Measurements from ENCODE around the gene ZNF608.

DNA sequence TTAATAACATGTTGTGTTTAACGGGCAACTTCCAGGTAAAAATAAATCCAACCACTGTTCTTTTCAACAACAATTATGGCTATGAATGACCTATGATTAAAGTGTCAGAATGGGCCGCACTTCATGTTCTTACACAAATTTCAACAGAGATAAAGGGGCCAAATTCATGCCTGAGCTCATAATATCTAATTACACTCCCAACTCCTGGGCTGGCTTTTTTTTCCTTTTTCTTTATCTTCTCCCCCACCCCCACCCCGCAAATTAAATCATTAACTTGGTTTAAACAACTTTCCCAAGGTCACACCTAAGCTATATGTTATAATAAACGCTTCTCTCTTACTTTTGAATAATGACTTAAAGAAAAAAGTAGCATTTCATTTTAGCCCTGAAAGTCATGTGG, 25.8 kb downstream of the ZNF608 start:
- TF ChIP-seq, protein P1, sequence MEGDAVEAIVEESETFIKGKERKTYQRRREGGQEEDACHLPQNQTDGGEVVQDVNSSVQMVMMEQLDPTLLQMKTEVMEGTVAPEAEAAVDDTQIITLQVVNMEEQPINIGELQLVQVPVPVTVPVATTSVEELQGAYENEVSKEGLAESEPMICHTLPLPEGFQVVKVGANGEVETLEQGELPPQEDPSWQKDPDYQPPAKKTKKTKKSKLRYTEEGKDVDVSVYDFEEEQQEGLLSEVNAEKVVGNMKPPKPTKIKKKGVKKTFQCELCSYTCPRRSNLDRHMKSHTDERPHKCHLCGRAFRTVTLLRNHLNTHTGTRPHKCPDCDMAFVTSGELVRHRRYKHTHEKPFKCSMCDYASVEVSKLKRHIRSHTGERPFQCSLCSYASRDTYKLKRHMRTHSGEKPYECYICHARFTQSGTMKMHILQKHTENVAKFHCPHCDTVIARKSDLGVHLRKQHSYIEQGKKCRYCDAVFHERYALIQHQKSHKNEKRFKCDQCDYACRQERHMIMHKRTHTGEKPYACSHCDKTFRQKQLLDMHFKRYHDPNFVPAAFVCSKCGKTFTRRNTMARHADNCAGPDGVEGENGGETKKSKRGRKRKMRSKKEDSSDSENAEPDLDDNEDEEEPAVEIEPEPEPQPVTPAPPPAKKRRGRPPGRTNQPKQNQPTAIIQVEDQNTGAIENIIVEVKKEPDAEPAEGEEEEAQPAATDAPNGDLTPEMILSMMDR (conservative IDR thresholded peaks at IDR 0.05 in 1 of 2, IDR thresholded peaks at IDR 0.05 in 1 of 2; ENCODE audit: extremely low read depth in 1 of 2, insufficient read depth in 1 of 2, low read depth in 1 of 2, low read length in 2 of 2): no peak
- no peak for TF ChIP-seq EZH2 (IDR thresholded peaks at IDR 0.05; ENCODE audit: borderline replicate concordance, low read length)
